Neural progenitor cell (in vitro differentiated cells): ENCODE data around the gene STRADB. TPM values are rescaled to one million over a fixed set of nuclear protein-coding genes. Genes with fewer than 3 reads are reported as not detected.

Experiments
- DNase-seq: peaks from one replicate; pipeline ENCODE4 v3.0.0-alpha.2; 2016; ENCODE audit warnings: low spot score
- H2AFZ ChIP-seq: fragments of 200-600 bp; sonication (generic); replicated peaks from 2 replicates; pipeline ENCODE4 v1.6.1; 2016; ENCODE audit warnings: antibody characterized with exemption
- H3F3A ChIP-seq: fragments of 200-600 bp; sonication (generic); 2 replicates; pipeline ENCODE4 v1.6.1; 2016; ENCODE audit warnings: antibody characterized with exemption, low read depth
- H3K27ac ChIP-seq: fragments of 200-600 bp; sonication (generic); 2 replicates; pipeline ENCODE4 v1.5.1; 2016; ENCODE audit warnings: mild to moderate bottlenecking
- H3K27me3 ChIP-seq: fragments of 200-600 bp; sonication (generic); 2 replicates; pipeline ENCODE4 v1.6.1; 2016; ENCODE audit warnings: mild to moderate bottlenecking, moderate library complexity
- H3K36me3 ChIP-seq: fragments of 200-600 bp; sonication (generic); 2 replicates; pipeline ENCODE4 v1.5.1; 2016
- H3K4me1 ChIP-seq: fragments of 200-600 bp; sonication (generic); 2 replicates; pipeline ENCODE4 v1.6.1; 2016; ENCODE audit warnings: mixed run types
- H3K4me2 ChIP-seq: fragments of 200-600 bp; sonication (generic); 2 replicates; pipeline ENCODE4 v1.6.1; 2016
- H3K4me3 ChIP-seq: fragments of 200-600 bp; sonication (generic); 2 replicates; pipeline ENCODE4 v1.5.1; 2016
- H3K79me2 ChIP-seq: fragments of 200-600 bp; sonication (generic); 2 replicates; pipeline ENCODE4 v1.6.1; 2016; ENCODE audit warnings: low read depth
- H3K9ac ChIP-seq: fragments of 200-600 bp; sonication (generic); 2 replicates; pipeline ENCODE4 v1.6.1; 2016
- H3K9me3 ChIP-seq: fragments of 200-600 bp; sonication (generic); 2 replicates; pipeline ENCODE4 v1.5.1; 2016; ENCODE audit warnings: low read depth
- H4K20me1 ChIP-seq: fragments of 200-600 bp; sonication (generic); 2 replicates; pipeline ENCODE4 v1.6.1; 2016; ENCODE audit warnings: low read depth
- H3K27ac Mint-ChIP-seq: 3 replicates; pipeline ENCODE4 v1.8.0; 2021; ENCODE audit warnings: mixed read lengths
- H3K27me3 Mint-ChIP-seq: 2 replicates; pipeline ENCODE4 v1.8.0; 2022; ENCODE audit warnings: low read depth, mild to moderate bottlenecking, inconsistent platforms, moderate library complexity, mixed read lengths; ENCODE audit not compliant: insufficient read depth
- H3K36me3 Mint-ChIP-seq: 3 replicates; pipeline ENCODE4 v1.8.0; 2021; ENCODE audit warnings: mixed read lengths
- H3K4me1 Mint-ChIP-seq: 3 replicates; pipeline ENCODE4 v1.8.0; 2021; ENCODE audit warnings: mixed read lengths
- H3K4me3 Mint-ChIP-seq: 3 replicates; pipeline ENCODE4 v1.8.0; 2021; ENCODE audit warnings: mild to moderate bottlenecking, moderate library complexity, mixed read lengths
- H3K9me3 Mint-ChIP-seq: 3 replicates; pipeline ENCODE4 v1.8.0; 2020; ENCODE audit warnings: mixed read lengths
- CTCF ChIP-seq: fragments of 200-600 bp; sonication (generic); IDR thresholded peaks from 2 replicates; pipeline ENCODE4 v1.5.1; 2017; ENCODE audit warnings: antibody characterized with exemption, mild to moderate bottlenecking
- EZH2 ChIP-seq: fragments of 200-600 bp; sonication (generic); IDR thresholded peaks from 2 replicates; pipeline ENCODE4 v1.6.1; 2017; ENCODE audit warnings: antibody characterized with exemption, mild to moderate bottlenecking, moderate library complexity
- EZH2phosphoT487 ChIP-seq: fragments of 200-600 bp; sonication (generic); IDR thresholded peaks from 2 replicates; pipeline ENCODE4 v1.6.1; 2017; ENCODE audit warnings: antibody characterized with exemption
- total RNA-seq: library from RNA; depleted of rRNA; stranded (reverse); fragments of >200 nt; gene quantifications from 2 replicates; pipeline ENCODE4 v1.2.3, GENCODE V29; 2015; ENCODE audit warnings: low replicate concordance

The STRADB gene
- total RNA-seq, 1 donor from 2014 or later, result 79.4 TPM

- no peak overlapping the region for H3K4me3 ChIP-seq
- DNase-seq, result no peak
- H3K27me3 ChIP-seq, result no peaks in the 10 kb centered on the region
- Mint-ChIP-seq H3K27me3 (no peaks in the 10 kb centered on the region), H3K27ac (no peak overlapping the region), H3K36me3 (peaks cover 35% of the 10 kb centered on the region), H3K9me3 (no peaks in the 10 kb centered on the region), H3K4me1 (no peaks in the 10 kb centered on the region), H3K4me3 (no peak overlapping the region)
- no peak overlapping the region for H3K9ac ChIP-seq
- TF ChIP-seq CTCF (no peak), EZH2 (no peak), EZH2phosphoT487 (no peak)
- no peaks in the 10 kb centered on the region for H3K79me2 ChIP-seq
- H3K9me3 ChIP-seq, result no peaks in the 10 kb centered on the region
- H4K20me1 ChIP-seq, result peaks cover 3% of the 10 kb centered on the region
- peaks cover 5% of the 10 kb centered on the region for H3K36me3 ChIP-seq
- H3K27ac ChIP-seq, result no peak overlapping the region
- H3K4me2 ChIP-seq, result no peak overlapping the region
- H3F3A ChIP-seq, result no peaks in the 10 kb centered on the region
- H3K4me1 ChIP-seq, result no peaks in the 10 kb centered on the region
- H2AFZ ChIP-seq, result no peak overlapping the region
Measured at GRCh38 chr2:201471732-201472393, 20.3 kb downstream of the STRADB start.

- H3K27ac Mint-ChIP-seq, result no peak overlapping the region
- Histone ChIP-seq H3K4me3 (no peak overlapping the region), H3K4me1 (no peaks in the 10 kb centered on the region), H3K9ac (no peak overlapping the region), H3K9me3 (no peaks in the 10 kb centered on the region), H3K36me3 (peaks cover 5% of the 10 kb centered on the region), H2AFZ (no peak overlapping the region), H3K79me2 (no peaks in the 10 kb centered on the region), H3K27me3 (no peaks in the 10 kb centered on the region), H3K27ac (no peak overlapping the region), H3K4me2 (no peak overlapping the region), H3F3A (no peaks in the 10 kb centered on the region), H4K20me1 (peaks cover 3% of the 10 kb centered on the region)
- H3K36me3 Mint-ChIP-seq, result peaks cover 33% of the 10 kb centered on the region
- no peaks in the 10 kb centered on the region for H3K9me3 Mint-ChIP-seq
- no peak overlapping the region for H3K4me3 Mint-ChIP-seq
- DNase-seq, result no peak
- TF ChIP-seq EZH2phosphoT487 (no peak), EZH2 (no peak), CTCF (no peak)
- no peaks in the 10 kb centered on the region for H3K27me3 Mint-ChIP-seq
- H3K4me1 Mint-ChIP-seq, result no peaks in the 10 kb centered on the region
Measured at GRCh38 chr2:201472411-201472810, 20.9 kb downstream of the STRADB start.

GRCh38 chr2:201482543-201482942 is 31.0 kb downstream of the STRADB start:
- H3K9ac ChIP-seq, result no peak overlapping the region
- no peaks in the 10 kb centered on the region for H3K4me1 Mint-ChIP-seq
- no peak overlapping the region for H3K4me3 ChIP-seq
- no peaks in the 10 kb centered on the region for H3K9me3 ChIP-seq
- no peaks in the 10 kb centered on the region for H3K79me2 ChIP-seq
- H3K9me3 Mint-ChIP-seq, result no peaks in the 10 kb centered on the region
- peaks cover 14% of the 10 kb centered on the region for H3K36me3 Mint-ChIP-seq
- no peak overlapping the region for H3K27ac Mint-ChIP-seq
- no peak for TF ChIP-seq EZH2
- TF ChIP-seq EZH2phosphoT487, result no peak
- no peak for TF ChIP-seq CTCF
- no peak overlapping the region for H3K27ac ChIP-seq
- H4K20me1 ChIP-seq, result no peaks in the 10 kb centered on the region
- H3K4me2 ChIP-seq, result no peak overlapping the region
- H3K27me3 Mint-ChIP-seq, result no peaks in the 10 kb centered on the region
- no peaks in the 10 kb centered on the region for H3K4me1 ChIP-seq
- H3K27me3 ChIP-seq, result no peaks in the 10 kb centered on the region
- no peaks in the 10 kb centered on the region for H3K36me3 ChIP-seq
- no peak for DNase-seq
- no peak overlapping the region for H2AFZ ChIP-seq
- no peaks in the 10 kb centered on the region for H3F3A ChIP-seq
- H3K4me3 Mint-ChIP-seq, result no peak overlapping the region
